Stomach (tissue), 4 donors: ENCODE measurements around the gene GIMAP5.

Source experiments
- CTCF ChIP-seq, 7 experiments: fragments of 450-650 bp in 4 of 7; fragments of 200-600 bp in 3 of 7; sonication (generic) in 3 of 7; IDR thresholded peaks; one replicate each; pipeline ENCODE4 v1.5.1; 2016 to 2019; ENCODE audit warnings: antibody characterized with exemption in 7 of 7, control low read depth in 2 of 7, mild to moderate bottlenecking in 1 of 7
- EP300 ChIP-seq: sonication (generic); formaldehyde crosslinking; IDR thresholded peaks from one replicate; pipeline ENCODE4 v1.6.1; 2017; ENCODE audit warnings: antibody characterized with exemption
- POLR2A ChIP-seq, 4 donors: fragments of 450-650 bp; IDR thresholded peaks; one replicate each; pipeline ENCODE4 v1.6.1; 2016; ENCODE audit warnings: antibody characterized with exemption in 4 of 4, control low read depth in 2 of 4, mild to moderate bottlenecking in 1 of 4, moderate library complexity in 1 of 4

GRCh38 chr7:150735596-150736358 lies 1.4 kb upstream of the GIMAP5 start:
- no peak for TF ChIP-seq CTCF (IDR thresholded peaks at IDR 0.05)
- TF ChIP-seq POLR2A (IDR thresholded peaks at IDR 0.05) = no peak
- TF ChIP-seq EP300 = no peak
